Muscle of leg (tissue), 11 donors: ENCODE measurements around the gene AP2M1. TPM values are rescaled to one million over a fixed set of nuclear protein-coding genes. Genes with fewer than 3 reads are reported as not detected.

ENCODE experiments used
- DNase-seq: peaks from one replicate; pipeline ENCODE4 v3.0.0; 2013
- H3K27ac ChIP-seq: one replicate; pipeline ENCODE4 v1.5.1; 2013; ENCODE audit warnings: mild to moderate bottlenecking, low read length, control low read depth
- H3K27me3 ChIP-seq: one replicate; pipeline ENCODE4 v1.6.1; 2013; ENCODE audit warnings: low read length; ENCODE audit not compliant: control insufficient read depth, insufficient read depth
- H3K36me3 ChIP-seq: one replicate; pipeline ENCODE4 v1.6.1; 2013; ENCODE audit warnings: low read length; ENCODE audit not compliant: control insufficient read depth, insufficient read depth
- H3K4me1 ChIP-seq: one replicate; pipeline ENCODE4 v1.6.1; 2013; ENCODE audit warnings: low read length; ENCODE audit not compliant: control insufficient read depth, insufficient read depth
- H3K4me3 ChIP-seq: one replicate; pipeline ENCODE4 v1.5.1; 2013; ENCODE audit warnings: low read length, control low read depth
- H3K9me3 ChIP-seq: replicated peaks from 2 replicates; pipeline ENCODE4 v1.6.1; 2013; ENCODE audit warnings: low read depth, low read length; ENCODE audit not compliant: control insufficient read depth
- WGBS: methylation state at CpG from one replicate; pipeline ENCODE4 v1.1.5; 2013; ENCODE audit warnings: missing lambda C conversion rate; ENCODE audit not compliant: insufficient coverage; 5-methylcytosine and 5-hydroxymethylcytosine counted together
- polyA plus RNA-seq, 8 donors: library from polyadenylated mRNA; unstranded; fragments of 120-200 nt; gene quantifications; one replicate each; pipeline versions ENCODE4 v1.2.1 to v1.2.3, GENCODE V29; 2013; ENCODE audit warnings: inconsistent platforms in 1 of 8, low replicate concordance in 1 of 8; ENCODE audit not compliant: insufficient read length in 8 of 8, insufficient read depth in 1 of 8
- total RNA-seq: library from RNA; stranded (reverse); fragments of 120-200 nt; gene quantifications from one replicate; pipeline ENCODE4 v1.2.4, GENCODE V29; 2013

Gene AP2M1
- total and polyA plus RNA-seq, 9 donors = 130 to 255 (median 216) TPM

DNA sequence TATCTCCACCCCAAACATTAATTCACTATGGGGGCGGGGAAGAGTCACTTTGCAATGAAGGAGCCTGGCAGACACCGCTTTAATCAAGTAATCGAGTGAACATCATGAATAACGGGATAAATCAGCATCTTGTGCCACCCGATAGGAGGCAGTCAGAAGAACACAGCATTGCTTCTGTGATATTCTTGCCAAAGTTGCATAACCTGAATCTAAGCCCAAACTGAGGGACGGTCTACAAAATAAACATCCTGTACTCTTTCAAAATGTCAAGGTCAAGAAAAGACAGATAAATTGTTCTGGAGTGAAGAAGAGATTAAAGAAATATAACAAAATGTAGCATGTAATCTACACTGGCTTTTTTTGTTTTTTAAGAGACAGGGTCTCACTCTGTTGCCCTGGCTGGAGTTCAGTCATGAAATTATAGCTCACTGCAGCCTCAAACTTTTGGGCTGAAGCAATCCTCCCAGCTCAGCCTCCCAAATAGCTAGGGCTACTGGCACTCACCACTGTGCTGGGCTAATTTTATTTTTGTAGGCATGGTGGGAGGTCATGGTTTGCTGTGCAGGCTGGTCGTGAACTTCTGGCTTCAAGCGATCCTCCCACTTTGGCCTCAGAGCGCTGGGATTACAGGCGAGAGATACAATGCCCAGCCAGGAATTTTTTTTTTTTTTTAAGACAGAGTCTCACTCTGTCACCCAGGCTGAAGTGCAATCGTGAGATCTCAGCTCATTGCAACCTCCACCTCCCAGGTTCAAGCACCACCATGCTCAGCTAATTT, 34.7 kb downstream of the AP2M1 start:
- no peaks in the 10 kb centered on the region for H3K9me3 ChIP-seq
- 77% methylated on average over 8 of the region's 11 CpGs for WGBS
- no peak overlapping the region for H3K4me3 ChIP-seq
- DNase-seq = no peak
- no peaks in the 10 kb centered on the region for H3K4me1 ChIP-seq
- peaks cover 5% of the 10 kb centered on the region for H3K27me3 ChIP-seq
- H3K27ac ChIP-seq = no peak overlapping the region
- H3K36me3 ChIP-seq = no peaks in the 10 kb centered on the region

GRCh38 chr3:184211297-184211696, 36.6 kb downstream of the AP2M1 start:
- H3K36me3 ChIP-seq = no peaks in the 10 kb centered on the region
- peaks cover 5% of the 10 kb centered on the region for H3K27me3 ChIP-seq
- WGBS = no CpG with 5 or more reads among the region's 5 CpGs
- no peaks in the 10 kb centered on the region for H3K4me1 ChIP-seq
- H3K4me3 ChIP-seq = no peak overlapping the region
- DNase-seq = no peak
- no peak overlapping the region for H3K27ac ChIP-seq
- no peaks in the 10 kb centered on the region for H3K9me3 ChIP-seq

- no peak overlapping the region for H3K4me3 ChIP-seq
- H3K27ac ChIP-seq = no peak overlapping the region
- H3K36me3 ChIP-seq = no peaks in the 10 kb centered on the region
- no peaks in the 10 kb centered on the region for H3K9me3 ChIP-seq
- DNase-seq = no peak
- peaks cover 4% of the 10 kb centered on the region for H3K27me3 ChIP-seq
- H3K4me1 ChIP-seq = no peaks in the 10 kb centered on the region
- no CpG with 5 or more reads among the region's 5 CpGs for WGBS
Measured at GRCh38 chr3:184211718-184212117, 37.1 kb downstream of the AP2M1 start.

GRCh38 chr3:184218814-184219213, 44.2 kb downstream of the AP2M1 start:
- H3K9me3 ChIP-seq = no peaks in the 10 kb centered on the region
- WGBS = no CpG with 5 or more reads among the region's 4 CpGs
- H3K4me1 ChIP-seq = no peaks in the 10 kb centered on the region

DNA sequence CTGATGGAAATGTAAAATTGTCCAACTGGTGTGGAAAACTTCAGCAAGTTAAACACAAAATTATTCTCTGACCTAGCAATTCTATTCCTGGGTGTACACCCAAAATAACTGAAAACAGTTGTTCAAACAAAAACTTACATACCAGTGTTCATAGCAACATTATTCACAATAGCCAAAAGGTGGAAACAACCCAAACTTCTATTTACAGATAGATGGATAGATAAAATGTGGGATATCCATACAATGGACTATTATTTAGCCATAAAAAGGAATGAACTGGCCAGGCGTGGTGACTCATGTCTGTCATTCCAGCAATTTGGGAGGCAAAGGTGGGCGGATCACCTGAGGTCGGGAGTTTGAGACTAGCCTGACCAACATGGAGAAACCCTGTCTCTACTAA, 47.9 kb downstream of the AP2M1 start:
- Histone ChIP-seq H3K4me1 (no peaks in the 10 kb centered on the region), H3K36me3 (no peaks in the 10 kb centered on the region), H3K9me3 (no peaks in the 10 kb centered on the region), H3K27ac (no peak overlapping the region), H3K27me3 (peaks cover 12% of the 10 kb centered on the region), H3K4me3 (no peak overlapping the region)
- WGBS = no CpG with 5 or more reads among the region's 3 CpGs
- no peak for DNase-seq

More at GRCh38 chr3:184218814-184219213, 44.2 kb downstream of the AP2M1 start:
- Histone ChIP-seq H3K27me3 (no peaks in the 10 kb centered on the region), H3K4me3 (no peak overlapping the region), H3K27ac (no peak overlapping the region), H3K36me3 (no peaks in the 10 kb centered on the region)
- no peak for DNase-seq

- Histone ChIP-seq H3K36me3 (no peaks in the 10 kb centered on the region), H3K27ac (no peak overlapping the region), H3K4me3 (no peak overlapping the region), H3K27me3 (peaks cover 26% of the 10 kb centered on the region), H3K4me1 (peaks cover 2% of the 10 kb centered on the region), H3K9me3 (no peaks in the 10 kb centered on the region)
- DNase-seq = no peak
- 80% methylated on average over 2 of the region's 3 CpGs for WGBS
Measured at GRCh38 chr3:184223946-184224345, 49.3 kb downstream of the AP2M1 start.

DNA sequence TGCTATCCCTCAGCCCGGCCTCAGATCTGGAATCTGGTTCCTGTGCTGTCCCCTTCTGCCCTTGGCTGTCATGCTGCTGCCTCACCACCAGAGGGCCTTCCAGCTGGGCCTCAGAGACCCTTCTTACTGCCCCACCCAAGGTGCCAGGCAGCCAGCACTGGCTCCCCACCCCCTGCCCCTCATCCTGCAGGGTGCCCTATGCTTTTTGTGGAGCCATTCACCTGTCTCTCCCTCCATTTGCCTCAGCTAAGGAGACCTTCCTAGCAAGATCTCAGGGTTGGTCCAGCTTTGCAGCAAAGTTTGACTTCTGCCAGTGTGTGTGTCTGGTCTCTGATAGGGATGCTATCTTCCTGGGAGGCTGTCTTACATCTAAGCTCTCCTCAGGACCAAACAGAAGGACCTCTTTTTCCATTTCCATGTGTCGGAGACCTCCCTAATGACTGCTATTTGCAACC, 52.9 kb downstream of the AP2M1 start:
- WGBS = 22% methylated on average over 1 of the region's 2 CpGs
- H3K9me3 ChIP-seq = no peaks in the 10 kb centered on the region
- no peak overlapping the region for H3K27ac ChIP-seq
- H3K27me3 ChIP-seq = peaks cover 59% of the 10 kb centered on the region
- peaks cover 15% of the 10 kb centered on the region for H3K4me1 ChIP-seq
- no peaks in the 10 kb centered on the region for H3K36me3 ChIP-seq
- no peak overlapping the region for H3K4me3 ChIP-seq
- no peak for DNase-seq

- Histone ChIP-seq H3K4me3 (no peak overlapping the region), H3K27me3 (peaks cover 69% of the 10 kb centered on the region), H3K4me1 (peaks cover 15% of the 10 kb centered on the region), H3K27ac (no peak overlapping the region), H3K9me3 (no peaks in the 10 kb centered on the region), H3K36me3 (no peaks in the 10 kb centered on the region)
- no peak for DNase-seq
- 18% methylated on average over 4 of the region's 12 CpGs for WGBS
Measured at GRCh38 chr3:184228376-184229137, 53.9 kb downstream of the AP2M1 start.

GRCh38 chr3:184229394-184230080, 54.9 kb downstream of the AP2M1 start, which contains the start of gene VWA5B2:
Gene VWA5B2 (plus strand): TSS chr3:184229585. CDS start chr3:184230529, 944 bp downstream.
- under 1% methylated on average over 66 of the region's 66 CpGs for WGBS
- Histone ChIP-seq H3K9me3 (no peaks in the 10 kb centered on the region), H3K27me3 (peaks cover 76% of the 10 kb centered on the region), H3K27ac (no peak within 1 kb of the TSS), H3K36me3 (no peaks in the 10 kb centered on the region), H3K4me3 (peak within 1 kb of the TSS; percentile 32), H3K4me1 (peaks cover 15% of the 10 kb centered on the region)
- DNase-seq = peak; percentile 57
